Activated CD4-positive, alpha-beta T cell treated with anti-CD3 and anti-CD28 coated beads, Interleukin-2, amount 50 U/mL, for 24 hours (primary cell): Measurements from ENCODE around the gene DDAH1.

Experiments used
- DNase-seq, 2 donors: peaks; one replicate each; pipeline ENCODE4 v3.0.0-alpha.2; 2020; ENCODE audit warnings: low read depth in 1 of 2, low spot score in 1 of 2

Gene DDAH1

GRCh38 chr1:85307987-85308832 is 156.7 kb downstream of the DDAH1 start:
- peak; percentile 22 to 48 for DNase-seq

GRCh38 chr1:85306236-85306635 is 158.7 kb downstream of the DDAH1 start:
- DNase-seq = no peak

- DNase-seq = no peak
Measured at GRCh38 chr1:85303440-85304162, 161.4 kb downstream of the DDAH1 start.

- no peak for DNase-seq
Measured at GRCh38 chr1:85300140-85300539, 164.8 kb downstream of the DDAH1 start.

GRCh38 chr1:85297855-85298629 is 166.9 kb downstream of the DDAH1 start:
- DNase-seq = peak; percentile 33 to 75

- no peak for DNase-seq
Measured at GRCh38 chr1:85297538-85297854, 167.5 kb downstream of the DDAH1 start.

- no peak for DNase-seq
Measured at GRCh38 chr1:85296980-85297379, 168.0 kb downstream of the DDAH1 start.

- DNase-seq = no peak
Measured at GRCh38 chr1:85295654-85296053, 169.3 kb downstream of the DDAH1 start.

GRCh38 chr1:85295006-85295431 is 169.9 kb downstream of the DDAH1 start:
- no peak for DNase-seq

- DNase-seq = no peak
Measured at GRCh38 chr1:85290826-85291225, 174.1 kb downstream of the DDAH1 start.

GRCh38 chr1:85289848-85290335 is 175.1 kb downstream of the DDAH1 start:
- DNase-seq = no peak

GRCh38 chr1:85289207-85289847 is 175.6 kb downstream of the DDAH1 start:
- DNase-seq = no peak

GRCh38 chr1:85284202-85284601 is 180.8 kb downstream of the DDAH1 start:
- DNase-seq = no peak

GRCh38 chr1:85283475-85284199 is 181.3 kb downstream of the DDAH1 start:
- DNase-seq = no peak

GRCh38 chr1:85282424-85282823 is 182.5 kb downstream of the DDAH1 start:
- DNase-seq = no peak

- no peak for DNase-seq
Measured at GRCh38 chr1:85280636-85281035, 184.3 kb downstream of the DDAH1 start.

- no peak for DNase-seq
Measured at GRCh38 chr1:85279458-85280080, 185.4 kb downstream of the DDAH1 start.

- peak in 1 of 2 donors; percentile 48 for DNase-seq
Measured at GRCh38 chr1:85278853-85279314, 186.1 kb downstream of the DDAH1 start.

- no peak for DNase-seq
Measured at GRCh38 chr1:85277802-85278201, 187.2 kb downstream of the DDAH1 start.
